H9 (cell line): ENCODE measurements around the gene SMAD6. TPM values are rescaled to one million over a fixed set of nuclear protein-coding genes. Genes with fewer than 3 reads are reported as not detected.
A peak's percentile ranks its signal among the peaks of the same experiment; 100 is the strongest.

ENCODE experiments used
- DNase-seq: peaks from one replicate; pipeline ENCODE4 v3.0.0-alpha.2; 2017
- H2AFZ ChIP-seq: one replicate; pipeline ENCODE4 v1.6.1; 2013; ENCODE audit warnings: mild to moderate bottlenecking, low read length, control low read depth, moderate library complexity
- H2AK5ac ChIP-seq: 2 replicates; pipeline ENCODE4 v1.6.1; 2013; ENCODE audit warnings: low read length, control low read depth, mixed read lengths; ENCODE audit not compliant: insufficient read length
- H2BK120ac ChIP-seq: one replicate; pipeline ENCODE4 v1.6.1; 2013; ENCODE audit warnings: low read depth, mild to moderate bottlenecking, low read length, control low read depth, inconsistent platforms; ENCODE audit not compliant: poor library complexity, severe bottlenecking
- H2BK12ac ChIP-seq: 2 replicates; pipeline ENCODE4 v1.6.1; 2013; ENCODE audit warnings: low read length, control low read depth, mixed read lengths, low read depth; ENCODE audit not compliant: insufficient read length
- H2BK15ac ChIP-seq: 2 replicates; pipeline ENCODE4 v1.6.1; 2013; ENCODE audit warnings: low read depth, low read length, control low read depth
- H2BK20ac ChIP-seq: one replicate; pipeline ENCODE4 v1.6.1; 2013; ENCODE audit warnings: low read depth, mild to moderate bottlenecking, low read length, control low read depth, inconsistent platforms; ENCODE audit not compliant: poor library complexity, severe bottlenecking
- H2BK5ac ChIP-seq: 2 replicates; pipeline ENCODE4 v1.6.1; 2013; ENCODE audit warnings: low read length, control low read depth, mixed read lengths; ENCODE audit not compliant: insufficient read length
- H3K14ac ChIP-seq: 2 replicates; pipeline ENCODE4 v1.6.1; 2013; ENCODE audit warnings: low read length, control low read depth; ENCODE audit not compliant: insufficient read depth
- H3K18ac ChIP-seq: 2 replicates; pipeline ENCODE4 v1.6.1; 2013; ENCODE audit warnings: low read depth, mild to moderate bottlenecking, mixed read lengths, low read length, control low read depth; ENCODE audit not compliant: insufficient read length
- H3K23ac ChIP-seq: 2 replicates; pipeline ENCODE4 v1.6.1; 2013; ENCODE audit warnings: low read length, control low read depth, mixed read lengths, low read depth; ENCODE audit not compliant: insufficient read length
- H3K23me2 ChIP-seq: 2 replicates; pipeline ENCODE4 v1.6.1; 2013; ENCODE audit warnings: low read depth, mild to moderate bottlenecking, mixed read lengths, low read length, control low read depth; ENCODE audit not compliant: insufficient read length, poor library complexity, severe bottlenecking
- H3K27ac ChIP-seq: 2 replicates; pipeline ENCODE4 v1.5.1; 2013; ENCODE audit warnings: low read length, control low read depth, mixed read lengths, low read depth; ENCODE audit not compliant: insufficient read length
- H3K27me3 ChIP-seq: 2 replicates; pipeline ENCODE4 v1.6.1; 2013; ENCODE audit warnings: low read length, control low read depth, inconsistent platforms; ENCODE audit not compliant: insufficient read depth
- H3K4ac ChIP-seq: 2 replicates; pipeline ENCODE4 v1.6.1; 2013; ENCODE audit warnings: low read depth, mild to moderate bottlenecking, control low read depth, inconsistent platforms, low read length, moderate library complexity
- H3K4me1 ChIP-seq: 2 replicates; pipeline ENCODE4 v1.6.1; 2013; ENCODE audit warnings: low read length, control low read depth, inconsistent platforms; ENCODE audit not compliant: insufficient read depth
- H3K4me2 ChIP-seq: 2 replicates; pipeline ENCODE4 v1.6.1; 2013; ENCODE audit warnings: low read length, control low read depth, mixed read lengths; ENCODE audit not compliant: insufficient read length, insufficient read depth
- H3K56ac ChIP-seq: 2 replicates; pipeline ENCODE4 v1.6.1; 2013; ENCODE audit warnings: low read depth, mild to moderate bottlenecking, mixed read lengths, low read length, control low read depth; ENCODE audit not compliant: insufficient read length
- H3K79me1 ChIP-seq: 2 replicates; pipeline ENCODE4 v1.6.1; 2013; ENCODE audit warnings: low read depth, mild to moderate bottlenecking, moderate library complexity, low read length, control low read depth, inconsistent platforms; ENCODE audit not compliant: insufficient read depth, poor library complexity, severe bottlenecking
- H3K79me2 ChIP-seq: 2 replicates; pipeline ENCODE4 v1.6.1; 2013; ENCODE audit warnings: low read length, control low read depth, inconsistent platforms; ENCODE audit not compliant: insufficient read depth
- H3K9ac ChIP-seq: 2 replicates; pipeline ENCODE4 v1.6.1; 2013; ENCODE audit warnings: low read length, control low read depth, mixed read lengths; ENCODE audit not compliant: insufficient read length; ENCODE audit errors: extremely low read depth
- H3K9me3 ChIP-seq: one replicate; pipeline ENCODE4 v1.6.1; 2013; ENCODE audit warnings: low read depth, low read length, inconsistent platforms; ENCODE audit not compliant: control insufficient read depth
- H3T11ph ChIP-seq: one replicate; pipeline ENCODE4 v1.6.1; 2013; ENCODE audit warnings: mild to moderate bottlenecking, low read length, control low read depth, inconsistent platforms
- H4K20me1 ChIP-seq: one replicate; pipeline ENCODE4 v1.6.1; 2013; ENCODE audit not compliant: control insufficient read depth, insufficient read length, insufficient read depth
- H4K5ac ChIP-seq: 2 replicates; pipeline ENCODE4 v1.6.1; 2013; ENCODE audit warnings: low read depth, mild to moderate bottlenecking, mixed read lengths, low read length, control low read depth; ENCODE audit not compliant: insufficient read length
- H4K8ac ChIP-seq: replicated peaks from 2 replicates; pipeline ENCODE4 v1.6.1; 2013; ENCODE audit warnings: low read length, control low read depth, mixed read lengths, low read depth; ENCODE audit not compliant: insufficient read length
- H4K91ac ChIP-seq: 2 replicates; pipeline ENCODE4 v1.6.1; 2013; ENCODE audit warnings: low read depth, mild to moderate bottlenecking, moderate library complexity, mixed read lengths, low read length, control low read depth; ENCODE audit not compliant: insufficient read length
- H3K27ac Mint-ChIP-seq, 3 experiments: 2 replicates in 2 of 3; 3 replicates in 1 of 3; pipeline ENCODE4 v1.8.0; 2020 to 2021; ENCODE audit warnings: mixed read lengths in 3 of 3, mild to moderate bottlenecking in 1 of 3, moderate library complexity in 1 of 3
- H3K27me3 Mint-ChIP-seq: 2 replicates; pipeline ENCODE4 v1.8.0; 2021; ENCODE audit warnings: low read depth, mild to moderate bottlenecking, moderate library complexity, mixed read lengths
- H3K36me3 Mint-ChIP-seq, 3 experiments: 2 replicates in 2 of 3; 3 replicates in 1 of 3; pipeline ENCODE4 v1.8.0; 2020 to 2021; ENCODE audit warnings: low read depth in 3 of 3, mixed read lengths in 3 of 3; ENCODE audit not compliant: insufficient read depth in 1 of 3
- H3K4me1 Mint-ChIP-seq, 2 experiments: 2 replicates each; pipeline ENCODE4 v1.8.0; 2020; ENCODE audit warnings: mixed read lengths in 2 of 2
- H3K4me3 Mint-ChIP-seq, 2 experiments: 2 replicates in 1 of 2; 3 replicates in 1 of 2; pipeline ENCODE4 v1.8.0; 2020 to 2021; ENCODE audit warnings: mild to moderate bottlenecking in 2 of 2, mixed read lengths in 2 of 2, moderate library complexity in 1 of 2
- H3K9me3 Mint-ChIP-seq, 2 experiments: 2 replicates in 1 of 2; 3 replicates in 1 of 2; pipeline ENCODE4 v1.8.0; 2020; ENCODE audit warnings: mild to moderate bottlenecking in 2 of 2, mixed read lengths in 2 of 2, moderate library complexity in 1 of 2
- CTCF ChIP-seq: fragments of 200-600 bp; sonication (generic); conservative IDR thresholded peaks from 3 replicates; pipeline ENCODE4 v1.8.0; 2021; ENCODE audit warnings: antibody characterized with exemption, mild to moderate bottlenecking
- WGBS: extraction: QIAGEN DNeasy Blood & Tissue Kit; methylation state at CpG from one replicate; pipeline ENCODE4 v1.1.7; 2013; ENCODE audit warnings: missing lambda C conversion rate, low lambda C conversion rate, mixed read lengths; ENCODE audit not compliant: insufficient read length; ENCODE audit errors: extremely low coverage; 5-methylcytosine and 5-hydroxymethylcytosine counted together
- total RNA-seq: library from RNA; stranded (reverse); gene quantifications from 2 replicates; pipeline ENCODE4 v1.2.1, GENCODE V29; 2021

Gene SMAD6
- total RNA-seq, 1 experiment from 2014 or later = 6.0 TPM

- Mint-ChIP-seq H3K27me3 (no peaks in the 10 kb centered on the region), H3K4me1 (peaks cover 44 to 62% of the 10 kb centered on the region in 2 experiments), H3K27ac (peak overlapping the region; percentile 73 to 92 (median 84)), H3K36me3 (no peaks in the 10 kb centered on the region), H3K4me3 (0 out of 5 replicates have a peak overlapping the region, but pooled peaks of 1 of the 2 experiments have one; percentile 25), H3K9me3 (no peaks in the 10 kb centered on the region)
- Histone ChIP-seq H2BK5ac (no peak overlapping the region), H4K20me1 (no peaks in the 10 kb centered on the region), H2BK20ac (no peak overlapping the region), H3K23me2 (no peaks in the 10 kb centered on the region), H3K4me2 (no peak overlapping the region), H2BK12ac (no peak overlapping the region), H3K27me3 (no peaks in the 10 kb centered on the region), H3K9ac (no peak overlapping the region), H3K18ac (peak overlapping the region; percentile 47), H3K14ac (peak overlapping the region; percentile 55; the same call in 1 of the 2 replicates), H4K8ac (no peak overlapping the region), H3K79me2 (no peaks in the 10 kb centered on the region), H4K5ac (no peak overlapping the region), H3K27ac (no peak overlapping the region), H3K23ac (no peak overlapping the region), H4K91ac (no peak overlapping the region), H2BK120ac (no peak overlapping the region), H3K79me1 (no peaks in the 10 kb centered on the region), H2AFZ (no peak overlapping the region), H3K56ac (no peak overlapping the region), H3K4ac (no peak overlapping the region; the same call in 1 of the 2 replicates), H3K4me1 (peaks cover 5% of the 10 kb centered on the region; the same call in 1 of the 2 replicates), H2BK15ac (no peak overlapping the region), H2AK5ac (no peak overlapping the region), H3K9me3 (no peaks in the 10 kb centered on the region), H3T11ph (no peak overlapping the region)
- no CpG with 5 or more reads among the region's 19 CpGs for WGBS
- TF ChIP-seq CTCF = peak; percentile 99
- peak; percentile 91 for DNase-seq
Observed at GRCh38 chr15:66774001-66774814, 72.2 kb downstream of the SMAD6 start.
